ENCODE data around the gene POU3F2. TPM values are rescaled to one million over a fixed set of nuclear protein-coding genes. Genes with fewer than 3 reads are reported as not detected.

POU3F2 gene
- total RNA-seq, 2 donors from 2014 or later = 0.07 TPM; not detected in 1

DNA sequence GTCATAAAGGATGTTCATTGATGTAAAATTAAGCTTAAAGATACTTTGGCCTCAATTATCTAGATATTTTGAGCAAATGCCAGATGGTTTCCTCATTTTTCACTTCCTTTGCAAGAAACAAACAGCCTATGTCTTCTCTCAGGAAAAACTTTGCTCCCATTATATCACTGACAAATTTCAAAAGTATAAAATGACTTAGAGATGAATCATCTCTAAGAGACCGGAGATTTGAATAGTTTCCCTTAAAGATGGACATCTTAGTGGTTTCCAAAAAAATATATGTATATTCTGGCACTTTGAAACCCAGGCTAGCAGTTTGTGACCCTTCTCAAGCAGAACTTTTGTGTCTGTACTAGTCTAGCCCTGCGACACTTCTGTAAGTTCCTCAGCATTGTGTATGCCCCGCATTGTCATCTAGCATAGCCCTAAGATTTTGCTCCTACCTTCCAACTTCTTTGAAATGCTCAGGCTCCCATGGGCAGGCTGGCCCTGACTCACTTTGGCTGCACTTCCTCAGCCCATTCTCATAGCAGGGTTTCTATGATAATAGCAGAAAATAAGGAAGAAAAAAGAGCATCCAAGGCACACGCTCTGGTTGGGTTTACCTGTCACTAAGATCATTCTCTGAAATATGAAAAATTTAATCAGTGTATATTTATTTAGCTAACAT lies 25.7 kb upstream of the POU3F2 start:
- H3K27ac Mint-ChIP-seq = no peak overlapping the region
- DNase-seq = no peak
- no peaks in the 10 kb centered on the region for H3K4me1 Mint-ChIP-seq
- Histone ChIP-seq H3K9ac (ENCODE audit: extremely low read depth, low read length, poor library complexity, severe bottlenecking) (no peak overlapping the region), H3K4me1 (ENCODE audit: control insufficient read depth, insufficient read depth, low read length) (no peaks in the 10 kb centered on the region), H3K27me3 (ENCODE audit: control insufficient read depth, insufficient read depth, low read length, poor library complexity, severe bottlenecking) (no peaks in the 10 kb centered on the region), H3K4me3 (ENCODE audit: low read length) (no peak overlapping the region), H3K36me3 (ENCODE audit: control insufficient read depth, insufficient read depth, low read length) (no peaks in the 10 kb centered on the region), H3K27ac (ENCODE audit: low read depth, low read length) (no peak overlapping the region), H3K9me3 (ENCODE audit: control insufficient read depth, low read length) (no peaks in the 10 kb centered on the region)
- 89 to 90% methylated on average over 2 to 4 of the region's 4 CpGs for WGBS, 2 experiments (ENCODE audit: insufficient coverage in 1 of 2, insufficient read length in 1 of 2)
- H3K36me3 Mint-ChIP-seq (ENCODE audit: low read depth) = no peaks in the 10 kb centered on the region
- H3K9me3 Mint-ChIP-seq = no peaks in the 10 kb centered on the region
- H3K4me3 Mint-ChIP-seq = no peak overlapping the region
- TF ChIP-seq, protein P1, sequence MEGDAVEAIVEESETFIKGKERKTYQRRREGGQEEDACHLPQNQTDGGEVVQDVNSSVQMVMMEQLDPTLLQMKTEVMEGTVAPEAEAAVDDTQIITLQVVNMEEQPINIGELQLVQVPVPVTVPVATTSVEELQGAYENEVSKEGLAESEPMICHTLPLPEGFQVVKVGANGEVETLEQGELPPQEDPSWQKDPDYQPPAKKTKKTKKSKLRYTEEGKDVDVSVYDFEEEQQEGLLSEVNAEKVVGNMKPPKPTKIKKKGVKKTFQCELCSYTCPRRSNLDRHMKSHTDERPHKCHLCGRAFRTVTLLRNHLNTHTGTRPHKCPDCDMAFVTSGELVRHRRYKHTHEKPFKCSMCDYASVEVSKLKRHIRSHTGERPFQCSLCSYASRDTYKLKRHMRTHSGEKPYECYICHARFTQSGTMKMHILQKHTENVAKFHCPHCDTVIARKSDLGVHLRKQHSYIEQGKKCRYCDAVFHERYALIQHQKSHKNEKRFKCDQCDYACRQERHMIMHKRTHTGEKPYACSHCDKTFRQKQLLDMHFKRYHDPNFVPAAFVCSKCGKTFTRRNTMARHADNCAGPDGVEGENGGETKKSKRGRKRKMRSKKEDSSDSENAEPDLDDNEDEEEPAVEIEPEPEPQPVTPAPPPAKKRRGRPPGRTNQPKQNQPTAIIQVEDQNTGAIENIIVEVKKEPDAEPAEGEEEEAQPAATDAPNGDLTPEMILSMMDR (conservative IDR thresholded peaks at IDR 0.05) = no peak
- H3K27me3 Mint-ChIP-seq (ENCODE audit: insufficient read depth) = peaks cover 6% of the 10 kb centered on the region

DNA sequence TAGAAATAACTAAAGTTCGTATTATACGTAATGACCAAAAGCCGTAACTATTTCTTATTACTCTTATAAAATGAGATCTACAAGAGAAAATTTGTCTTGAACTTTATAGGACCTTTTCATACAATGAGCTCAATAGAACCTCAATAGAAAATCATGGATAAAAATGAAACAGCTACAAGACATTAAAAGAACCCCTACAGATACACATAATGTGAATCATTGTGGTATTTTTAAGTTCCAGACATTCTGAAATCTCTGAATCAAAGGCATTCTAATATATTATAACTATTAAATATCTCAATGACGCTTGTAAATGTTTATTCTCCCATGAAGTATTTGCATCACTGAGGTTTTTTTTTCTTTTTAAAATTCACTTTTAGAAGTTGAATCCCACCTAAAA lies 22.2 kb upstream of the POU3F2 start:
- Histone ChIP-seq H3K9ac (ENCODE audit: extremely low read depth, low read length, poor library complexity, severe bottlenecking) (no peak overlapping the region), H3K27ac (ENCODE audit: low read depth, low read length) (no peak overlapping the region), H3K36me3 (ENCODE audit: control insufficient read depth, insufficient read depth, low read length) (no peaks in the 10 kb centered on the region), H3K9me3 (ENCODE audit: control insufficient read depth, low read length) (no peaks in the 10 kb centered on the region), H3K27me3 (ENCODE audit: control insufficient read depth, insufficient read depth, low read length, poor library complexity, severe bottlenecking) (no peaks in the 10 kb centered on the region), H3K4me3 (ENCODE audit: low read length) (no peak overlapping the region), H3K4me1 (ENCODE audit: control insufficient read depth, insufficient read depth, low read length) (no peaks in the 10 kb centered on the region)
- no peak overlapping the region for H3K27ac Mint-ChIP-seq
- no peak overlapping the region for H3K4me3 Mint-ChIP-seq
- H3K4me1 Mint-ChIP-seq = no peaks in the 10 kb centered on the region
- no peaks in the 10 kb centered on the region for H3K9me3 Mint-ChIP-seq
- no peaks in the 10 kb centered on the region for H3K36me3 Mint-ChIP-seq (ENCODE audit: low read depth)
- H3K27me3 Mint-ChIP-seq (ENCODE audit: insufficient read depth) = no peaks in the 10 kb centered on the region
- DNase-seq = no peak
- TF ChIP-seq, protein P1 (conservative IDR thresholded peaks at IDR 0.05) = no peak
- 95 to 100% methylated on average over 1 to 4 of the region's 4 CpGs for WGBS, 2 experiments (ENCODE audit: insufficient coverage in 1 of 2, insufficient read length in 1 of 2)

DNA sequence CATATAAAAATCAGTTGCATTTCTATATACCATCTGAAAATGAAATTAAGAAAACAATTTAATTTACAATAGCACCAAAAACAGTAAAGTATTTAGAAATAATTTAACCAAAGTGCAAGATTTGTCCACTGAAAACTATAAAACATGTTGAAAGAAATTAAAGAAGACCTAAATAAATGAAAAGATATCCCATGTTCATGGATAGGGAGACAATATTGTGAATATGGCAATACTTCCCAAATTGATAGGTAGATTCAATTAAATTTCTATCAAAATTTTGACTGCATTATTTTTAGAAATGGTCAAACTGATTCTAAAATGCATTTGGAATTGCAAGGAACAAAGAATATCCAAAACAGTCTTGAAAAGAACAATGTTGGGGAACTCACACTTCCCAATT lies 17.6 kb upstream of the POU3F2 start:
- TF ChIP-seq, protein P1 (conservative IDR thresholded peaks at IDR 0.05) = no peak
- DNase-seq = no peak
- no peaks in the 10 kb centered on the region for H3K4me1 ChIP-seq (ENCODE audit: control insufficient read depth, insufficient read depth, low read length)
- peaks cover 21% of the 10 kb centered on the region for H3K27me3 ChIP-seq (ENCODE audit: control insufficient read depth, insufficient read depth, low read length, poor library complexity, severe bottlenecking)
- no peaks in the 10 kb centered on the region for H3K9me3 ChIP-seq (ENCODE audit: control insufficient read depth, low read length)
- no peak overlapping the region for H3K4me3 ChIP-seq (ENCODE audit: low read length)
- Mint-ChIP-seq H3K27me3 (ENCODE audit: insufficient read depth) (peaks cover 35% of the 10 kb centered on the region), H3K9me3 (no peaks in the 10 kb centered on the region), H3K4me1 (no peaks in the 10 kb centered on the region), H3K4me3 (no peak overlapping the region), H3K36me3 (ENCODE audit: low read depth) (no peaks in the 10 kb centered on the region), H3K27ac (no peak overlapping the region)
- H3K36me3 ChIP-seq (ENCODE audit: control insufficient read depth, insufficient read depth, low read length) = no peaks in the 10 kb centered on the region
- no peak overlapping the region for H3K27ac ChIP-seq (ENCODE audit: low read depth, low read length)
- no peak overlapping the region for H3K9ac ChIP-seq (ENCODE audit: extremely low read depth, low read length, poor library complexity, severe bottlenecking)

Measured in endodermal cell (in vitro differentiated cells).